GM13977 (cell line): ENCODE measurements around the gene SLC46A2.

ENCODE experiments used
- DNase-seq: peaks from one replicate; pipeline ENCODE4 v3.0.0; 2012; ENCODE audit warnings: low spot score
- CTCF ChIP-seq: IDR thresholded peaks from 2 replicates; pipeline ENCODE4 v1.5.1; 2012; ENCODE audit warnings: mild to moderate bottlenecking, control low read depth; ENCODE audit not compliant: insufficient read depth; ENCODE audit errors: extremely low read depth, missing control alignments
- in situ Hi-C: fragments of 300-500 bp; cut with MboI; formaldehyde crosslinking; loops from one replicate; pipeline ENCODE4 v1.12.0; 2022; ENCODE audit warnings: low sequenced_read_pairs, low pct_unique_long_range_greater_than_20kb, mixed read lengths, inconsistent platforms; ENCODE audit not compliant: unreplicated experiment

SLC46A2 gene

GRCh38 chr9:112900901-112901300 is 10.2 kb upstream of the SLC46A2 start:
- TF ChIP-seq CTCF, result no peak
- no peak for DNase-seq
- in situ Hi-C loops, result no loop called here

- in situ Hi-C loops, result no loop called here
- DNase-seq, result no peak
- no peak for TF ChIP-seq CTCF
These were observed 9.8 kb upstream of the SLC46A2 start for GRCh38 chr9:112900488-112900887.

- no peak for DNase-seq
- in situ Hi-C loops, result loop anchor here (10.0 kb wide), 1 partner anchor 54 kb away; no protein-coding TSS in a partner anchor
- no peak for TF ChIP-seq CTCF
These were observed 8.2 kb upstream of the SLC46A2 start for GRCh38 chr9:112898872-112899311.

GRCh38 chr9:112896131-112896530 is 5.5 kb upstream of the SLC46A2 start:
- no peak for TF ChIP-seq CTCF
- in situ Hi-C loops, result loop anchor here (10.0 kb wide), 1 partner anchor 51 kb away; no protein-coding TSS in a partner anchor
- no peak for DNase-seq

- TF ChIP-seq CTCF, result no peak
- no peak for DNase-seq
These were observed 4.0 kb upstream of the SLC46A2 start for GRCh38 chr9:112894699-112895098.

GRCh38 chr9:112894041-112894440 is 3.4 kb upstream of the SLC46A2 start:
- no peak for TF ChIP-seq CTCF
- no peak for DNase-seq
- in situ Hi-C loops, result loop anchor here (10.0 kb wide), 1 partner anchor 49 kb away; no protein-coding TSS in a partner anchor

More at GRCh38 chr9:112894699-112895098, 4.0 kb upstream of the SLC46A2 start:
- in situ Hi-C loops, result loop anchor here (10.0 kb wide), 1 partner anchor 50 kb away; no protein-coding TSS in a partner anchor
